A172 (cell line): ENCODE results near the gene GCHFR. TPM values are rescaled to one million over a fixed set of nuclear protein-coding genes. Genes with fewer than 3 reads are reported as not detected.

Experiments used
- DNase-seq: peaks from one replicate; pipeline ENCODE4 v3.0.0-alpha.2; 2015; ENCODE audit warnings: low spot score
- total RNA-seq: library from RNA; depleted of rRNA; stranded (reverse); fragments of >200 nt; shearing (Covaris generic); gene quantifications from 2 replicates; pipeline ENCODE4 v1.2.3, GENCODE V29; 2014; rRNA removed

Gene GCHFR
- total RNA-seq, 1 experiment from 2014 or later, result 1.6 TPM

- no peak for DNase-seq
Measured at GRCh38 chr15:40808861-40809450, 45.1 kb downstream of the GCHFR start.

- no peak for DNase-seq
Measured at GRCh38 chr15:40812721-40813425, 49.0 kb downstream of the GCHFR start.

GRCh38 chr15:40815042-40815698, 51.3 kb downstream of the GCHFR start:
- DNase-seq, result no peak

Other genes starting within 250 kb of the GCHFR start
- 28.8 and 30.7 TPM in 2 replicates for gene CCDC32, start 199.0 kb upstream of the GCHFR start, total RNA-seq
- gene RPUSD2, start 194.8 kb upstream of the GCHFR start, total RNA-seq, result 11.8 and 19.7 TPM in 2 replicates
- 33.6 and 40.1 TPM in 2 replicates for gene KNL1, start 169.8 kb upstream of the GCHFR start, total RNA-seq
- gene RAD51, start 68.9 kb upstream of the GCHFR start, total RNA-seq, result 13.6 and 15.7 TPM in 2 replicates
- gene RMDN3, start 8.8 kb upstream of the GCHFR start, total RNA-seq, result 19.3 and 20.2 TPM in 2 replicates
- 0.09 and 0.31 TPM in 2 replicates for gene C15orf62, start 5.9 kb downstream of the GCHFR start, total RNA-seq
- gene ZFYVE19, start 43.0 kb downstream of the GCHFR start, total RNA-seq, result 24.6 and 36.2 TPM in 2 replicates
- 36.8 and 63.8 TPM in 2 replicates for gene DNAJC17, start 43.4 kb downstream of the GCHFR start, total RNA-seq
- not detected in 2 replicates for gene PPP1R14D, start 64.6 kb downstream of the GCHFR start, total RNA-seq
- gene SPINT1, start 80.0 kb downstream of the GCHFR start, total RNA-seq, result 0.22 and 1.3 TPM in 2 replicates
- gene RHOV, start 110.2 kb downstream of the GCHFR start, total RNA-seq, result 0.22 and 1.4 TPM in 2 replicates
- gene VPS18, start 130.4 kb downstream of the GCHFR start, total RNA-seq, result 39.7 and 41.7 TPM in 2 replicates
- not detected in 2 replicates for gene DLL4, start 165.3 kb downstream of the GCHFR start, total RNA-seq
- 4.7 and 5.8 TPM in 2 replicates for gene CHAC1, start 189.4 kb downstream of the GCHFR start, total RNA-seq